Brain microvascular endothelial cell (primary cell): Measurements from ENCODE around the gene PLAAT2.
"Not testable (repeated sequence)": the region's sequence is repeated elsewhere in the genome, so short reads cannot be mapped to it uniquely, and the experiment has no call there.

Source experiments
- DNase-seq: peaks from one replicate; pipeline ENCODE4 v3.0.0-alpha.2; 2020
- H3K27ac ChIP-seq: fragments of 250-450 bp; sonication (Bioruptor Pico); 2 replicates; pipeline ENCODE4 v1.5.1; 2020; ENCODE audit warnings: mild to moderate bottlenecking, moderate library complexity
- H3K27me3 ChIP-seq: fragments of 250-450 bp; sonication (Bioruptor Pico); replicated peaks from 2 replicates; pipeline ENCODE4 v1.5.1; 2020; ENCODE audit warnings: mild to moderate bottlenecking
- H3K36me3 ChIP-seq: fragments of 250-450 bp; sonication (Bioruptor Pico); replicated peaks from 2 replicates; pipeline ENCODE4 v1.5.1; 2020; ENCODE audit warnings: mild to moderate bottlenecking
- H3K4me3 ChIP-seq: 2 replicates; pipeline ENCODE4 v1.5.1; 2011; ENCODE audit warnings: low read depth, mild to moderate bottlenecking, control low read depth, low read length, moderate library complexity
- CTCF ChIP-seq: IDR thresholded peaks from 2 replicates; pipeline ENCODE4 v1.5.1; 2011; ENCODE audit warnings: low read depth, mild to moderate bottlenecking, moderate library complexity, low read length, control low read depth, inconsistent platforms; ENCODE audit errors: missing control alignments
- in situ Hi-C: cut with HindIII; loops from 2 replicates; pipeline ENCODE4 v1.10.0; 2017; ENCODE audit warnings: low sequenced_read_pairs, low pct_ligation_motif_present

PLAAT2 gene

GRCh38 chr11:63552921-63553320, 10.3 kb downstream of the PLAAT2 start:
- no peak for TF ChIP-seq CTCF
- Histone ChIP-seq H3K4me3 (no peak overlapping the region), H3K27ac (no peak overlapping the region), H3K36me3 (no peaks in the 10 kb centered on the region), H3K27me3 (no peaks in the 10 kb centered on the region)
- no peak for DNase-seq
- in situ Hi-C loops = no loop called here

GRCh38 chr11:63551889-63552266, 11.3 kb downstream of the PLAAT2 start:
- DNase-seq = no peak
- in situ Hi-C loops = no loop called here
- no peak overlapping the region for H3K27ac ChIP-seq
- no peak for TF ChIP-seq CTCF
- no peak overlapping the region for H3K4me3 ChIP-seq
- H3K27me3 ChIP-seq = no peaks in the 10 kb centered on the region
- no peaks in the 10 kb centered on the region for H3K36me3 ChIP-seq

- Histone ChIP-seq H3K4me3 (no peak overlapping the region), H3K27ac (no peak overlapping the region)
- DNase-seq = no peak
These were observed 11.9 kb downstream of the PLAAT2 start for GRCh38 chr11:63551091-63551888.

DNA sequence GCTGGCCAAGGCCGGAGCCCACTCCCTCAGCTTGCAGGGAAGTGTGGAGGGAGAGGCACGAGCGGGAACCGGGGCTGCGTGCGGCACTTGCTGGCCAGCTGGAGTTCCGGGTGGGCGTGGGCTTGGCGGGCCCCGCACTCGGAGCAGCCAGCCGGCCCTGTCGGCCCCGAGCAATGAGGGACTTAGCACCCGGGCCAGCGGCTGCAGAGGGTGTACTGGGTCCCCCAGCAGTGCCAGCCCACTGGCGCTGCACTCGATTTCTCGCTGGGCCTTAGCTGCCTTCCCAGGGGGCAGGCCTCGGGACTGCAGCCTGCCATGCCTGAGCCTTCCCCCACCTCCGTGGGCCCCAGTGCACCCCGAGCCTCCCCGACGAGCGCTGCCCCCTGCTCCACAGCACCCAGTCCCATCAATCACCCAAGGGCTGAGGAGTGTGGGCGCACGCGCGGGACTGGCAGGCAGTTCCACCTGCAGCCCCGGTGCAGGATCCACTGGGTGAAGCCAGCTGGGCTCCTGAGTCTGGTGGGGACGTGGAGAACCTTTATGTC, 13.0 kb downstream of the PLAAT2 start:
- H3K4me3 ChIP-seq, H3K27me3 ChIP-seq, H3K36me3 ChIP-seq, in situ Hi-C loops, DNase-seq, H3K27ac ChIP-seq: not testable (repeated sequence)

More at GRCh38 chr11:63551091-63551888, 11.9 kb downstream of the PLAAT2 start:
- TF ChIP-seq CTCF = no peak
- Histone ChIP-seq H3K36me3 (no peaks in the 10 kb centered on the region), H3K27me3 (no peaks in the 10 kb centered on the region)
- in situ Hi-C loops = no loop called here

- TF ChIP-seq CTCF = no peak
- no peak overlapping the region for H3K27ac ChIP-seq
- H3K4me3 ChIP-seq = no peak overlapping the region
- H3K36me3 ChIP-seq = no peaks in the 10 kb centered on the region
- DNase-seq = no peak
- H3K27me3 ChIP-seq = no peaks in the 10 kb centered on the region
- in situ Hi-C loops = no loop called here
These were observed 13.8 kb downstream of the PLAAT2 start for GRCh38 chr11:63549411-63549810.

DNA sequence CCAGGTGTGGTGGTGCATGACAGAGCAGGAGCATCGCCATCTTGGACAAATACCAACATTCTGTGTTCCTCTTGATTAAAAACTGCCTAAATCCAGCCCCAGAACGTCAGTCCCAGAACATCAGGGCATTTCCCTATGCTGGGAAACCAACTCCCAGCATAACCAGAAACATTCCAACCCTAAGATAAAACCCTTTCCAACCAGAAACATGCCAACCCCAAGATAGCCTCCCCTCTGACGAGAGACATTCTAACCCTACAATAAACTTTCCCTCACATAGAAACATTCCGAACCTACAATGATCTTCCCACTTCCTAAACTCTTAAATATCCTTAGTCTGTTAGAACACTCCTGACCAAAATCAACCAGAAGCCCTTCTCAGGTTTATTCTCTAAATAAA, 15.0 kb downstream of the PLAAT2 start:
- Histone ChIP-seq H3K27me3 (no peaks in the 10 kb centered on the region), H3K36me3 (no peaks in the 10 kb centered on the region), H3K27ac (no peak overlapping the region), H3K4me3 (no peak overlapping the region)
- in situ Hi-C loops = no loop called here
- no peak for TF ChIP-seq CTCF
- DNase-seq = no peak
